Measurements from ENCODE around the gene JAG2.

JAG2 gene

DNA sequence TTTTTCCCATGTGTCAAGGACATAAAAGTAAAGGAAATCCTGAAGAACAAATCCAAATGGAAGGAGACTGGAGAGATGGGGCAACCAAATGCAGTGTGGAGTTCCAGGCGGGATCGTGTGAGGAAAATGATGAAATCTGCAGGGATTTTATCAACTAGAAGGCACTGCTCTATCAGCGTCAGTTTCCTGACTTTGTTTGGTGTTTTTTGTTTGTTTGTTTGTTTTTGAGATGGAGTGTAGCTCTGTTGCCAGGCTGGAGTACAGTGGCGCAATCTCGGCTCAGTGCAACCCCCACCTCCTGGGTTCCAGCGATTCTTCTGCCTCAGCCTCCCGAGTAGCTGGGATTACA lies 60.1 kb downstream of the JAG2 start:
- H3K4me3 ChIP-seq (ENCODE audit: low read depth, low read length) = no peak overlapping the region
- CTCF ChIA-PET = interaction anchor here (1.0 to 1.9 kb wide), 3 partner anchors 11 to 22 kb away, joined by 3 to 6 read pairs (median 4); no protein-coding TSS in a partner anchor
- DNase-seq (ENCODE audit: low read depth, low spot score) = no peak
- TF ChIP-seq, protein P1, sequence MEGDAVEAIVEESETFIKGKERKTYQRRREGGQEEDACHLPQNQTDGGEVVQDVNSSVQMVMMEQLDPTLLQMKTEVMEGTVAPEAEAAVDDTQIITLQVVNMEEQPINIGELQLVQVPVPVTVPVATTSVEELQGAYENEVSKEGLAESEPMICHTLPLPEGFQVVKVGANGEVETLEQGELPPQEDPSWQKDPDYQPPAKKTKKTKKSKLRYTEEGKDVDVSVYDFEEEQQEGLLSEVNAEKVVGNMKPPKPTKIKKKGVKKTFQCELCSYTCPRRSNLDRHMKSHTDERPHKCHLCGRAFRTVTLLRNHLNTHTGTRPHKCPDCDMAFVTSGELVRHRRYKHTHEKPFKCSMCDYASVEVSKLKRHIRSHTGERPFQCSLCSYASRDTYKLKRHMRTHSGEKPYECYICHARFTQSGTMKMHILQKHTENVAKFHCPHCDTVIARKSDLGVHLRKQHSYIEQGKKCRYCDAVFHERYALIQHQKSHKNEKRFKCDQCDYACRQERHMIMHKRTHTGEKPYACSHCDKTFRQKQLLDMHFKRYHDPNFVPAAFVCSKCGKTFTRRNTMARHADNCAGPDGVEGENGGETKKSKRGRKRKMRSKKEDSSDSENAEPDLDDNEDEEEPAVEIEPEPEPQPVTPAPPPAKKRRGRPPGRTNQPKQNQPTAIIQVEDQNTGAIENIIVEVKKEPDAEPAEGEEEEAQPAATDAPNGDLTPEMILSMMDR (IDR thresholded peaks at IDR 0.05; ENCODE audit: insufficient read depth, low read length, missing control alignments) = no peak
- POLR2A ChIA-PET = no interaction called here

DNA sequence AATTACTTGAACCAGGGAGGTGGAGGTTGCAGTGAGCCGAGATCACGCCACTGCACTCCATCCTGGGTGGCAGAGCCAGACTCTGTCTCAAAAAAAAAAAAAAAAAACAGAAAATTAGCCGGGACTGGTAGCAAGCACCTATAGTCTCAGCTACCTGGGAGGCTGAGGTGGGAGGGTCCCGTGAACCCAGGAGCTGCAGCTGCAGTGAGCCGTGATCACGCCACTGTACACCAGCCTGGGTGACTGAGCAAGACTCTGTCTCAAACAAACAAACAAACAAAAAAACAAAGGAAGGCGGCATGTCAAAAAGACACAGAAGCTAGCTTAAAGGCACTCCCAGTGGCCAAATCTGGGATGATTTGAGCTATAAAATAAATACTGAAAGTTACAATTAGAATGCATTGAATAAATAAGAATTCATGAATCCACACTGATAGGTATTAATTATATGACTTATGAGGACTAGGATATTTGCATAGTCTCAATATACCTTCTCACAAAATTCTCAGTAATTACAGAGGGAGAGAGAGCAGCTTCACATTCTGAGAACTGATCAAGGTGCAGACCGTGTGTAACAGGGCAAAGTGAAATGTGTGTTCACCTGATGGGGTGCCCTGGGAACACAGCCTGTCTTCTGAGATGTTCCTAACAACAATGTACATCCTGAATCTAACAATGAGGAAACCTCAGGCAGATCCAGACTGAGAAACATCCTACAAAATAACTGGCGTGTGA lies 60.6 kb downstream of the JAG2 start:
- no peak for DNase-seq (ENCODE audit: low read depth, low spot score)
- CTCF ChIA-PET = interaction anchor here (0.9 to 1.9 kb wide), 4 partner anchors 12 to 21 kb away, joined by 3 to 7 read pairs (median 5); no protein-coding TSS in a partner anchor
- TF ChIP-seq, protein P1 (IDR thresholded peaks at IDR 0.05; ENCODE audit: insufficient read depth, low read length, missing control alignments) = no peak
- POLR2A ChIA-PET = no interaction called here
- H3K4me3 ChIP-seq (ENCODE audit: low read depth, low read length) = no peak overlapping the region

DNA sequence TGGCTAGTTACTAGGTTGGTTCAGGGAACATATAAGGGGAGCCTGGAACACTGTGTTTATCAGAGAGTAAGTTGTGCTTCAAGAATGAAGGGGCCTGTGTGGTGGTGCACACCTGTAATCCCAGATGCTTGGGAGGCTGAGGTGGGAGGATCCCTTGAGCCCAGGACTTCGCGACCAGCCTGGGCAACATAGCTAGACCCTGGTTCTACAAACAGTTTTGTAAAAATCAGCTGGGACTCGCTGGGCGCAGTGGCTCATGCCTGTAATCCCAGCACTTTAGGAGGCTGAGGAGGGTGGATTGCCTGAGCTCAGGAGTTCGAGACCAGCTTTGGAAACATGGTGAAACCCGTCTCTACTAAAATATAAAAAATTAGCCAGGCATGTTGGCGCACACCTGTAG lies 61.2 kb downstream of the JAG2 start:
- no peak overlapping the region for H3K4me3 ChIP-seq (ENCODE audit: low read depth, low read length)
- CTCF ChIA-PET = interaction anchor here (0.9 to 1.9 kb wide), 4 partner anchors 13 to 20 kb away, joined by 3 to 7 read pairs (median 5); no protein-coding TSS in a partner anchor
- no peak for DNase-seq (ENCODE audit: low read depth, low spot score)
- POLR2A ChIA-PET = no interaction called here
- TF ChIP-seq, protein P1 (IDR thresholded peaks at IDR 0.05; ENCODE audit: insufficient read depth, low read length, missing control alignments) = no peak

DNA sequence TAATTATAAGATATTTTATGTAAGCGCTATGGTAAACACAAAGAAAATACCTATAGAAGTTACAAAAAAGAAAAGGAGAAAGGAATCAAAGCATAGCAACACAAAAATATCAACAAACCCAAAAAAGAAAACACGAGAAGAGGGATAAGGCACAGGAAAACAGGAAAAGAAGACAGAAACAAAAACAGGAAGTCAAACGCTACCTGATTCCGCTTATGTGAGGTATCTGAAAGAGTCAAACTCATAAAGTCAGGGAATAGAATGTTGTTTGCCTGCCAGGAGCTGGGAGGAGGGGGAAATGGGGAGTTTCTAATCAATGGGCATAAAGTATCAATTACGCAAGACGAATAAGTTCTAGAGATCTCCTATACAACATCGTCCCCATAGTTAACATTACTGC lies 63.4 kb downstream of the JAG2 start:
- no peak overlapping the region for H3K4me3 ChIP-seq (ENCODE audit: low read depth, low read length)
- CTCF ChIA-PET = interaction anchor here (1.0 to 5.0 kb wide), 4 partner anchors 11 to 98 kb away, joined by 3 to 23 read pairs (median 4); no protein-coding TSS in a partner anchor
- TF ChIP-seq, protein P1 (IDR thresholded peaks at IDR 0.05; ENCODE audit: insufficient read depth, low read length, missing control alignments) = no peak
- POLR2A ChIA-PET = no interaction called here
- DNase-seq (ENCODE audit: low read depth, low spot score) = no peak

DNA sequence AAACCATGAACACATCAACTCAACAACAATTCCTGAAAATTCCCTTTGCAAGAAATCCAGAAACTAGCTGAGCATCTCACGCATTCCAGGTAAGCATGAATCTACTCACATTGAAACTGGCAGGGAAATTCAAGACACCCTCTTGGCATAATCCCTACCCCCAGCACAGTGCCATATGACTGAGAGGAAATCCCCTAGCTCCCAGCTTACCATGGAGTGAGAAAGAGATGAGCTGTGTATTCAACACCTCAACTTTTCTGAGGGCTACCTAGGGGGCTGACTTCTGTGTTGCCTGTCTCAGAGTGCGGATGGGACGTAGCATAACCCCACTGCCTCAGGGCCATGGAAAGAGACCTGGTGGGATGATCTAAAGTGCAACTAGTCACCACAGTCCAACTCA lies 65.7 kb downstream of the JAG2 start:
- TF ChIP-seq, protein P1 (IDR thresholded peaks at IDR 0.05; ENCODE audit: insufficient read depth, low read length, missing control alignments) = no peak
- POLR2A ChIA-PET = no interaction called here
- CTCF ChIA-PET = interaction anchor here (1.5 to 5.0 kb wide), 2 partner anchors 9 to 11 kb away, joined by 3 to 23 read pairs; no protein-coding TSS in a partner anchor
- no peak for DNase-seq (ENCODE audit: low read depth, low spot score)
- H3K4me3 ChIP-seq (ENCODE audit: low read depth, low read length) = no peak overlapping the region

DNA sequence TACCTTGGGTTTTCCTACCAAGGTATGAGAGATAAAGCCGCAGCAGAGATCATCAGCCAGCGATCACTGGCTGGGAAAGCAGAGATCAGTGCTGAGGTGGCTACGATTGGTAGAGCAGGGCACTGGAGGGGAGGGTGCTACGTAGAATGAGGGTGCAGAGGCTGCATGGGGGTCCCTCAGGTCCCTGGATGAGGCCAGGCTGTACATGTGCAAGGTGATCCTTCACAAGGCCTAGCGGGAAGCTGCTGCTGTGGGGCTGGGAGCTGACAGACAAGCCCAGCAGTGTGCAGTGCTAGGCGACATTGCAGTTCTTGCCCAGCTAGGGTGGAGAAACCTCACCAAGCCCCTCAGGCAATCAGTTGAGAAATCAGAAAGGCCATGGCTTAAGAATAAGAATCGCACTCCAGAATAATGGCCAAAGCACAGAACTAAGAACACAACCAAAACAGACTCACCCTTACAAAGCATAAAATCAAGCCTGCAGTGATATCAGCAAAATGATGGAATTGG lies 66.2 kb downstream of the JAG2 start:
- ChIA-PET CTCF (interaction anchor here (1.5 to 5.0 kb wide), 2 partner anchors 8 to 11 kb away, joined by 3 to 23 read pairs; no protein-coding TSS in a partner anchor), POLR2A (no interaction called here)
- DNase-seq (ENCODE audit: low read depth, low spot score) = no peak
- TF ChIP-seq, protein P1 (IDR thresholded peaks at IDR 0.05; ENCODE audit: insufficient read depth, low read length, missing control alignments) = no peak
- H3K4me3 ChIP-seq (ENCODE audit: low read depth, low read length) = no peak overlapping the region
